WTC11 (cell line): ENCODE results near the gene ENPP7. TPM values are rescaled to one million over a fixed set of nuclear protein-coding genes. Genes with fewer than 3 reads are reported as not detected.

Experiments used
- ATAC-seq: fragments of 200-7000 bp; cut with Tn5 transposase; 2 replicates; pipeline ENCODE4 v1.10.0; 2021; ENCODE audit warnings: mild to moderate bottlenecking, moderate library complexity
- CTCF ChIA-PET: fragments of 300-600 bp; sonication (Branson Sonifier 250); formaldehyde crosslinking; loops from one replicate; lab custom pipeline; 2021; ENCODE audit warnings: antibody characterized with exemption; lab: Charles Lee
- POLR2A ChIA-PET: fragments of 350-600 bp; sonication (Branson Sonifier 250); formaldehyde crosslinking; loops from one replicate; lab custom pipeline; 2021; ENCODE audit warnings: antibody characterized with exemption; lab: Charles Lee
- DNase-seq: peaks from one replicate; pipeline ENCODE4 v3.0.0; 2021; ENCODE audit warnings: low spot score
- H3K27ac Mint-ChIP-seq: 2 replicates; pipeline ENCODE4 v1.8.0; 2021; ENCODE audit warnings: mixed read lengths
- H3K27me3 Mint-ChIP-seq: 2 replicates; pipeline ENCODE4 v1.8.0; 2021; ENCODE audit warnings: low read depth, mild to moderate bottlenecking, moderate library complexity, mixed read lengths
- H3K36me3 Mint-ChIP-seq: 2 replicates; pipeline ENCODE4 v1.8.0; 2021; ENCODE audit warnings: mixed read lengths
- H3K4me1 Mint-ChIP-seq: 2 replicates; pipeline ENCODE4 v1.8.0; 2022; ENCODE audit warnings: mixed read lengths
- H3K4me3 Mint-ChIP-seq: 2 replicates; pipeline ENCODE4 v1.8.0; 2021; ENCODE audit warnings: mild to moderate bottlenecking, moderate library complexity, mixed read lengths
- H3K9me3 Mint-ChIP-seq: 2 replicates; pipeline ENCODE4 v1.8.0; 2021; ENCODE audit warnings: mixed read lengths
- ARID4B ChIP-seq: sonication (generic); formaldehyde crosslinking; IDR thresholded peaks from 2 replicates; pipeline ENCODE4 v1.8.0; 2023; ENCODE audit warnings: missing genetic modification reagents, mild to moderate bottlenecking, borderline replicate concordance
- ELF4 ChIP-seq: sonication (generic); formaldehyde crosslinking; IDR thresholded peaks from 2 replicates; pipeline ENCODE4 v1.8.1; 2022; ENCODE audit warnings: low read depth, mild to moderate bottlenecking, moderate library complexity, missing genetic modification reagents
- EMX1 ChIP-seq: fragments of 250-450 bp; sonication (Bioruptor Pico); IDR thresholded peaks from 2 replicates; pipeline ENCODE4 v1.8.0; 2021; ENCODE audit warnings: mild to moderate bottlenecking
- ERG ChIP-seq: fragments of 250-450 bp; sonication (Bioruptor Pico); IDR thresholded peaks from 2 replicates; pipeline ENCODE4 v1.8.0; 2021; ENCODE audit warnings: mild to moderate bottlenecking
- NFE2L1 ChIP-seq: sonication (generic); formaldehyde crosslinking; IDR thresholded peaks from 2 replicates; pipeline ENCODE4 v1.8.1; 2023; ENCODE audit warnings: missing genetic modification reagents
- NFYB ChIP-seq: sonication (generic); formaldehyde crosslinking; conservative IDR thresholded peaks from 2 replicates; pipeline ENCODE4 v1.8.0; 2022; ENCODE audit warnings: low read depth, missing genetic modification reagents
- OVOL2 ChIP-seq: fragments of 250-450 bp; sonication (Bioruptor Pico); IDR thresholded peaks from 2 replicates; pipeline ENCODE4 v1.9.0; 2021; ENCODE audit warnings: mild to moderate bottlenecking, borderline replicate concordance
- RORB ChIP-seq: fragments of 250-450 bp; sonication (Bioruptor Pico); IDR thresholded peaks from 2 replicates; pipeline ENCODE4 v1.9.0; 2021; ENCODE audit warnings: mild to moderate bottlenecking
- SOX15 ChIP-seq: fragments of 250-450 bp; sonication (Bioruptor Pico); IDR thresholded peaks from 2 replicates; pipeline ENCODE4 v1.9.0; 2021; ENCODE audit warnings: mild to moderate bottlenecking
- USF2 ChIP-seq: sonication (generic); formaldehyde crosslinking; IDR thresholded peaks from 2 replicates; pipeline ENCODE4 v1.8.1; 2023; ENCODE audit warnings: mild to moderate bottlenecking, missing genetic modification reagents, moderate library complexity
- ZBTB43 ChIP-seq: sonication (generic); formaldehyde crosslinking; IDR thresholded peaks from 2 replicates; pipeline ENCODE4 v1.8.1; 2023; ENCODE audit warnings: mild to moderate bottlenecking, missing genetic modification reagents
- ZNF219 ChIP-seq: sonication (generic); formaldehyde crosslinking; IDR thresholded peaks from 2 replicates; pipeline ENCODE4 v1.8.0; 2023; ENCODE audit warnings: missing genetic modification reagents, mild to moderate bottlenecking, borderline replicate concordance
- ZNF232 ChIP-seq: sonication (generic); formaldehyde crosslinking; IDR thresholded peaks from 2 replicates; pipeline ENCODE4 v1.8.0; 2022; ENCODE audit warnings: mild to moderate bottlenecking, missing genetic modification reagents
- ZNF263 ChIP-seq: sonication (generic); formaldehyde crosslinking; IDR thresholded peaks from 2 replicates; pipeline ENCODE4 v1.8.1; 2022; ENCODE audit warnings: low read depth, mild to moderate bottlenecking, moderate library complexity, missing genetic modification reagents
- ZNF317 ChIP-seq: sonication (generic); formaldehyde crosslinking; IDR thresholded peaks from 2 replicates; pipeline ENCODE4 v1.8.1; 2023; ENCODE audit warnings: low read depth, mild to moderate bottlenecking, moderate library complexity, missing genetic modification reagents, borderline replicate concordance
- ZNF396 ChIP-seq: fragments of 250-450 bp; sonication (Bioruptor Pico); IDR thresholded peaks from 2 replicates; pipeline ENCODE4 v1.8.0; 2021; ENCODE audit warnings: mild to moderate bottlenecking, moderate library complexity, borderline replicate concordance
- ZNF416 ChIP-seq: fragments of 250-450 bp; sonication (Bioruptor Pico); IDR thresholded peaks from 2 replicates; pipeline ENCODE4 v1.9.0; 2021; ENCODE audit warnings: mild to moderate bottlenecking, inconsistent platforms
- total RNA-seq: library from RNA; stranded (reverse); gene quantifications from 3 replicates; pipeline ENCODE4 v1.2.3, GENCODE V29; 2021
- TF ChIP-seq, protein P1 (sequence below): sonication (generic); formaldehyde crosslinking; IDR thresholded peaks from 2 replicates; pipeline ENCODE4 v1.8.1; 2023; ENCODE audit warnings: mild to moderate bottlenecking, missing genetic modification reagents
- TF ChIP-seq, protein P2 (sequence below): sonication (generic); formaldehyde crosslinking; IDR thresholded peaks from 2 replicates; pipeline ENCODE4 v1.8.0; 2022; ENCODE audit warnings: mild to moderate bottlenecking, missing genetic modification reagents
- TF ChIP-seq, protein P3 (sequence below): sonication (generic); formaldehyde crosslinking; IDR thresholded peaks from 2 replicates; pipeline ENCODE4 v1.8.1; 2022; ENCODE audit warnings: mild to moderate bottlenecking, missing genetic modification reagents, moderate library complexity, borderline replicate concordance

ENPP7 gene
- total RNA-seq, 1 experiment from 2014 or later: not detected

GRCh38 chr17:79713391-79713790 lies 17.4 kb upstream of the ENPP7 start:
- ChIA-PET POLR2A (no interaction called here), CTCF (no interaction called here)
- no peaks in the 10 kb centered on the region for H3K36me3 Mint-ChIP-seq
- no peak overlapping the region for H3K27ac Mint-ChIP-seq
- no peaks in the 10 kb centered on the region for H3K27me3 Mint-ChIP-seq
- ATAC-seq: no peak
- no peak for TF ChIP-seq ZNF416 (CRISPR knock-in tag)
- TF ChIP-seq USF2: no peak
- TF ChIP-seq, protein P1, sequence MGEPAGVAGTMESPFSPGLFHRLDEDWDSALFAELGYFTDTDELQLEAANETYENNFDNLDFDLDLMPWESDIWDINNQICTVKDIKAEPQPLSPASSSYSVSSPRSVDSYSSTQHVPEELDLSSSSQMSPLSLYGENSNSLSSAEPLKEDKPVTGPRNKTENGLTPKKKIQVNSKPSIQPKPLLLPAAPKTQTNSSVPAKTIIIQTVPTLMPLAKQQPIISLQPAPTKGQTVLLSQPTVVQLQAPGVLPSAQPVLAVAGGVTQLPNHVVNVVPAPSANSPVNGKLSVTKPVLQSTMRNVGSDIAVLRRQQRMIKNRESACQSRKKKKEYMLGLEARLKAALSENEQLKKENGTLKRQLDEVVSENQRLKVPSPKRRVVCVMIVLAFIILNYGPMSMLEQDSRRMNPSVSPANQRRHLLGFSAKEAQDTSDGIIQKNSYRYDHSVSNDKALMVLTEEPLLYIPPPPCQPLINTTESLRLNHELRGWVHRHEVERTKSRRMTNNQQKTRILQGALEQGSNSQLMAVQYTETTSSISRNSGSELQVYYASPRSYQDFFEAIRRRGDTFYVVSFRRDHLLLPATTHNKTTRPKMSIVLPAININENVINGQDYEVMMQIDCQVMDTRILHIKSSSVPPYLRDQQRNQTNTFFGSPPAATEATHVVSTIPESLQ (CRISPR knock-in tag): no peak
- TF ChIP-seq ZNF263 (CRISPR knock-in tag): no peak
- no peak for TF ChIP-seq ZNF219
- no peak for TF ChIP-seq ELF4
- TF ChIP-seq OVOL2 (CRISPR knock-in tag): no peak
- TF ChIP-seq ZNF317 (CRISPR knock-in tag): no peak
- TF ChIP-seq, protein P2, sequence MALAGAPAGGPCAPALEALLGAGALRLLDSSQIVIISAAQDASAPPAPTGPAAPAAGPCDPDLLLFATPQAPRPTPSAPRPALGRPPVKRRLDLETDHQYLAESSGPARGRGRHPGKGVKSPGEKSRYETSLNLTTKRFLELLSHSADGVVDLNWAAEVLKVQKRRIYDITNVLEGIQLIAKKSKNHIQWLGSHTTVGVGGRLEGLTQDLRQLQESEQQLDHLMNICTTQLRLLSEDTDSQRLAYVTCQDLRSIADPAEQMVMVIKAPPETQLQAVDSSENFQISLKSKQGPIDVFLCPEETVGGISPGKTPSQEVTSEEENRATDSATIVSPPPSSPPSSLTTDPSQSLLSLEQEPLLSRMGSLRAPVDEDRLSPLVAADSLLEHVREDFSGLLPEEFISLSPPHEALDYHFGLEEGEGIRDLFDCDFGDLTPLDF (CRISPR knock-in tag): no peak
- no peak for TF ChIP-seq ZBTB43 (CRISPR knock-in tag)
- TF ChIP-seq ZNF396 (CRISPR knock-in tag): no peak
- no peak for TF ChIP-seq ERG (CRISPR knock-in tag)
- TF ChIP-seq, protein P3, sequence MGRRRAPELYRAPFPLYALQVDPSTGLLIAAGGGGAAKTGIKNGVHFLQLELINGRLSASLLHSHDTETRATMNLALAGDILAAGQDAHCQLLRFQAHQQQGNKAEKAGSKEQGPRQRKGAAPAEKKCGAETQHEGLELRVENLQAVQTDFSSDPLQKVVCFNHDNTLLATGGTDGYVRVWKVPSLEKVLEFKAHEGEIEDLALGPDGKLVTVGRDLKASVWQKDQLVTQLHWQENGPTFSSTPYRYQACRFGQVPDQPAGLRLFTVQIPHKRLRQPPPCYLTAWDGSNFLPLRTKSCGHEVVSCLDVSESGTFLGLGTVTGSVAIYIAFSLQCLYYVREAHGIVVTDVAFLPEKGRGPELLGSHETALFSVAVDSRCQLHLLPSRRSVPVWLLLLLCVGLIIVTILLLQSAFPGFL (CRISPR knock-in tag): no peak
- no peaks in the 10 kb centered on the region; the same call in 1 of the 2 replicates for H3K4me1 Mint-ChIP-seq
- DNase-seq: no peak
- no peaks in the 10 kb centered on the region for H3K9me3 Mint-ChIP-seq
- no peak overlapping the region for H3K4me3 Mint-ChIP-seq

- DNase-seq (no peak), ATAC-seq (no peak)
- POLR2A ChIA-PET: no interaction called here
- Mint-ChIP-seq H3K9me3 (peaks cover 1% of the 10 kb centered on the region; the same call in 1 of the 2 replicates), H3K4me3 (no peak overlapping the region), H3K4me1 (no peaks in the 10 kb centered on the region), H3K27me3 (no peaks in the 10 kb centered on the region), H3K27ac (no peak overlapping the region), H3K36me3 (no peaks in the 10 kb centered on the region)
- CTCF ChIA-PET: interaction anchor here (1.0 kb wide), 1 partner anchor 27 kb away, joined by 3 read pairs; no protein-coding TSS in a partner anchor
- no peak for TF ChIP-seq NFYB
- TF ChIP-seq SOX15 (CRISPR knock-in tag): no peak
- TF ChIP-seq ARID4B: no peak
- no peak for TF ChIP-seq ZNF232
- no peak for TF ChIP-seq EMX1
- TF ChIP-seq RORB (CRISPR knock-in tag): no peak
- TF ChIP-seq NFE2L1 (CRISPR knock-in tag): no peak
- no peak for TF ChIP-seq ELF4
Measured at GRCh38 chr17:79714176-79715097, 16.3 kb upstream of the ENPP7 start.
